NAMALWA (cell line): Measurements from ENCODE around the gene ZYG11B.
"Not testable (repeated sequence)": the region's sequence is repeated elsewhere in the genome, so short reads cannot be mapped to it uniquely, and the experiment has no call there.

Experiments used
- DNase-seq: peaks from one replicate; pipeline ENCODE4 v3.0.0-alpha.2; 2015; ENCODE audit warnings: low spot score

Gene ZYG11B

GRCh38 chr1:52852854-52853253, 126.6 kb downstream of the ZYG11B start:
- DNase-seq: no peak

GRCh38 chr1:52855584-52855983, 129.3 kb downstream of the ZYG11B start:
- DNase-seq: no peak

- DNase-seq: no peak
Observed at GRCh38 chr1:52856026-52856425, 129.8 kb downstream of the ZYG11B start.

- no peak for DNase-seq
Observed at GRCh38 chr1:52857443-52857842, 131.2 kb downstream of the ZYG11B start.

- DNase-seq: no peak
Observed at GRCh38 chr1:52862666-52863458, 136.6 kb downstream of the ZYG11B start.

- peak; percentile 13 for DNase-seq
Observed at GRCh38 chr1:52867087-52867863, 141.0 kb downstream of the ZYG11B start.

- not testable (repeated sequence) for DNase-seq
Observed at GRCh38 chr1:52869727-52870126, 143.5 kb downstream of the ZYG11B start.

GRCh38 chr1:52876843-52877242, 150.6 kb downstream of the ZYG11B start:
- no peak for DNase-seq
